Measurements from ENCODE around the gene PUM2.
A peak's percentile ranks its signal among the peaks of the same experiment; 100 is the strongest.
"Not testable (repeated sequence)": the region's sequence is repeated elsewhere in the genome, so short reads cannot be mapped to it uniquely, and the experiment has no call there.

PUM2 gene

DNA sequence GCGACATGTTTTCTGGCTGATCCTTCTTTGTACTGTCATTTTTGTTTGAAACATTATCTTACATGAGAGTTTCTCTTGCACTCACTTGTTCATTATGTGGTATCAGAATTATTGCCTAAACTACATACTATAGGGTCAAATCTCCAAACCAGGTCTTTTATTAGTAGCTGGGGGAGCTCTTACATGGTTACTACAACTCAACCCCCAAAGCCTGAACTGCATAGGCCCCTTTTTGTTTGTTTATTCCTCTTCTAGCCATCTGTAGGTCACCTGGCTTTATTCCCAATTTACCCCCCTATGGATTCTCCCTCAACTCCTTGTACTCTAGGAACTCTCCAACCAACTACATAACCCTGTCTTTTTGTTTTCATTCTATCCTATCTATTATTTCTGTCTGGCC lies 46.7 kb downstream of the PUM2 start:
- peaks cover 16% of the 10 kb centered on the region for H3K4me1 Mint-ChIP-seq (ENCODE audit: low read depth)
- no peak overlapping the region for H3K27ac Mint-ChIP-seq
- no peak overlapping the region for H3K4me3 Mint-ChIP-seq
- H3K36me3 Mint-ChIP-seq: peaks cover 5% of the 10 kb centered on the region
- no peaks in the 10 kb centered on the region for H3K27me3 Mint-ChIP-seq
- H3K9me3 Mint-ChIP-seq (ENCODE audit: low read depth): no peaks in the 10 kb centered on the region

- H3K9me3 Mint-ChIP-seq (ENCODE audit: low read depth): no peaks in the 10 kb centered on the region
- H3K27ac Mint-ChIP-seq: no peak overlapping the region
- H3K36me3 Mint-ChIP-seq: peaks cover 6% of the 10 kb centered on the region
- peaks cover 14% of the 10 kb centered on the region for H3K4me1 Mint-ChIP-seq (ENCODE audit: low read depth)
- H3K4me3 Mint-ChIP-seq: no peak overlapping the region
- H3K27me3 Mint-ChIP-seq: no peaks in the 10 kb centered on the region
These were observed 48.6 kb downstream of the PUM2 start for GRCh38 chr2:20302019-20302418.

GRCh38 chr2:20300656-20301055 lies 50.0 kb downstream of the PUM2 start:
- Mint-ChIP-seq H3K36me3 (peaks cover 3% of the 10 kb centered on the region), H3K27ac (peak overlapping the region; percentile 61), H3K4me1 (ENCODE audit: low read depth) (peaks cover 11% of the 10 kb centered on the region), H3K27me3 (no peaks in the 10 kb centered on the region), H3K4me3 (no peak overlapping the region), H3K9me3 (ENCODE audit: low read depth) (no peaks in the 10 kb centered on the region)

- H3K4me3 Mint-ChIP-seq: no peak overlapping the region
- peaks cover 3% of the 10 kb centered on the region for H3K36me3 Mint-ChIP-seq
- peaks cover 10% of the 10 kb centered on the region for H3K4me1 Mint-ChIP-seq (ENCODE audit: low read depth)
- no peaks in the 10 kb centered on the region for H3K27me3 Mint-ChIP-seq
- H3K9me3 Mint-ChIP-seq (ENCODE audit: low read depth): no peaks in the 10 kb centered on the region
- peak overlapping the region; percentile 58 for H3K27ac Mint-ChIP-seq
These were observed 51.5 kb downstream of the PUM2 start for GRCh38 chr2:20299113-20299512.

DNA sequence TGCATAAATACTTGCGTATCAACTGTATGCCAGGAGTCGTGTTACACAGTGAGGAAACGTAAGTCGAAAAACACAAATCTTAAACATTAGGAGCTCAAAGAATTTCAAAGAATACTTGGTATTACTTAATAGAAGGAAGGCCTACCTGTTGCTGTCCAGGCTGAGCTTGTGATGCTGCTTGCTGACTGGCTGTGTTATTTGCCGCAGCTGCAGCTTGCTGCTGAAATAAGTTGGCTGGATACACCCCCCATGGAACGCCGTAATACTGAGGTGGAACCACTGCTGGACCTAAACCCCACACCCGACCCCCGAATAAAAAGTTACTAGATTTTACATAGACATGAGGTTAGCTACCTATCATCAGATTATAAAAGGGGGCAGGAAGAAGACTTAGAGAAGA lies 56.4 kb downstream of the PUM2 start:
- no peak overlapping the region for H3K27ac Mint-ChIP-seq
- peaks cover 9% of the 10 kb centered on the region for H3K36me3 Mint-ChIP-seq
- no peaks in the 10 kb centered on the region for H3K9me3 Mint-ChIP-seq (ENCODE audit: low read depth)
- no peak overlapping the region for H3K4me3 Mint-ChIP-seq
- H3K27me3 Mint-ChIP-seq: no peaks in the 10 kb centered on the region
- H3K4me1 Mint-ChIP-seq (ENCODE audit: low read depth): peaks cover 14% of the 10 kb centered on the region

- no peaks in the 10 kb centered on the region for H3K27me3 Mint-ChIP-seq
- peaks cover 7% of the 10 kb centered on the region for H3K36me3 Mint-ChIP-seq
- H3K27ac Mint-ChIP-seq: no peak overlapping the region
- no peak overlapping the region for H3K4me3 Mint-ChIP-seq
- H3K4me1 Mint-ChIP-seq (ENCODE audit: low read depth): peaks cover 10% of the 10 kb centered on the region
- H3K9me3 Mint-ChIP-seq (ENCODE audit: low read depth): no peaks in the 10 kb centered on the region
These were observed 57.7 kb downstream of the PUM2 start for GRCh38 chr2:20292984-20293383.

DNA sequence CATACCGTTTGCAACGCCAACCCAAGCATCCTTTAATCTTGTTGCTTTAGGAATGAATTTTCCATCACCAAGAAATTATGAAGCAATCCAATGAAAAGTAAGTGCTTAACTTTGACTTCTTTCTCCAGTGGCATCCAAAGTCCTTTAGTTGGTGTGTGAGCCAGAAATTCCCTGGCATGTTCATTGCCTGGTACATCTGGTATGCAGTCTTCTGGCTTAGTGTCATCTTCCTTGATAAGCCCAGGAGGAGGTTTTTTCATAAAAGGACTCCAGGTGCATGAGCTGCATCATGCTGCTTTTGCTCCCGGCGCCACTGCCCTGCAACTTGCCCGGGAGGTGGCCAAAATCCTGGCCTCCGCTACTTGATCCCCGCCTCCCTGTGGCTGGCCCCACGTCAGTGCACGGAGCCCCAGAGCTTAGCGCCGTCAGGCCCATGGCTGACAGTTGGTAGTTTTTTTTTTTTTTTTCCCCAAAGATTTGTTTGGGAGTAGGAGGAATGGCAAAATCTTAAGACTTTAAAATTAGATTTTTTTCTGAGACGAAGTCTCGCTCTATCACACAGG lies 58.7 kb downstream of the PUM2 start:
- peaks cover 6% of the 10 kb centered on the region for H3K36me3 Mint-ChIP-seq
- no peaks in the 10 kb centered on the region for H3K9me3 Mint-ChIP-seq (ENCODE audit: low read depth)
- H3K4me1 Mint-ChIP-seq (ENCODE audit: low read depth): peaks cover 9% of the 10 kb centered on the region
- no peak overlapping the region for H3K4me3 Mint-ChIP-seq
- no peaks in the 10 kb centered on the region for H3K27me3 Mint-ChIP-seq
- peak overlapping the region; percentile 77 for H3K27ac Mint-ChIP-seq

GRCh38 chr2:20291106-20291564 lies 59.5 kb downstream of the PUM2 start:
- Mint-ChIP-seq H3K27ac (peak overlapping the region; percentile 77), H3K4me1 (ENCODE audit: low read depth) (peaks cover 9% of the 10 kb centered on the region), H3K9me3 (ENCODE audit: low read depth) (no peaks in the 10 kb centered on the region), H3K4me3 (no peak overlapping the region), H3K27me3 (no peaks in the 10 kb centered on the region), H3K36me3 (peaks cover 6% of the 10 kb centered on the region)

- H3K27me3 Mint-ChIP-seq: no peaks in the 10 kb centered on the region
- peaks cover 14% of the 10 kb centered on the region for H3K4me1 Mint-ChIP-seq (ENCODE audit: low read depth)
- peaks cover 6% of the 10 kb centered on the region for H3K36me3 Mint-ChIP-seq
- H3K4me3 Mint-ChIP-seq: no peak overlapping the region
- peak overlapping the region; percentile 46 for H3K27ac Mint-ChIP-seq
- H3K9me3 Mint-ChIP-seq (ENCODE audit: low read depth): no peaks in the 10 kb centered on the region
These were observed 61.9 kb downstream of the PUM2 start for GRCh38 chr2:20288642-20289340.

GRCh38 chr2:20282916-20283592 lies 67.6 kb downstream of the PUM2 start:
- Mint-ChIP-seq H3K36me3 (peaks cover 5% of the 10 kb centered on the region), H3K9me3 (ENCODE audit: low read depth) (no peaks in the 10 kb centered on the region), H3K4me1 (ENCODE audit: low read depth) (peaks cover 12% of the 10 kb centered on the region), H3K27me3 (no peaks in the 10 kb centered on the region), H3K27ac (no peak overlapping the region), H3K4me3 (no peak overlapping the region)

DNA sequence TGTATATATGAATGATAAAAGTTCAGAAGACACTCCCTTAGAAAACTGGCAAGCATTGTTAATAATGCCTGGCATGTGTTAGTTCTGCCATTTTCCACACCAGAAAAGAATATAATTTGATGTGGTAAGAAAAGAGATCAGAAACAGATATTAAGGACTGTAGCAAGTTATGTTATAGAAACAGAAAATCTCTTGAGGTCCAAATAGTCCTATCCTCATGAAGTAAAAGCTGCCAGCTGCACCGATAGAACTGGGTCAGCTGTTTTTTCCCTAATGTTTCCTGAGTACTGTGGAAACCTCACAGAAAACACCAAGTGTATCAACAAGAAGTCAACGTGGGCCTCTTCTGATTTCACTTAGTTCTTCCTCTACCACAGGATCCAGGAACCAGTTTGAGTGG lies 68.8 kb downstream of the PUM2 start:
- H3K36me3 Mint-ChIP-seq: peaks cover 5% of the 10 kb centered on the region
- no peaks in the 10 kb centered on the region for H3K27me3 Mint-ChIP-seq
- peaks cover 18% of the 10 kb centered on the region for H3K4me1 Mint-ChIP-seq (ENCODE audit: low read depth)
- H3K9me3 Mint-ChIP-seq (ENCODE audit: low read depth): no peaks in the 10 kb centered on the region
- no peak overlapping the region for H3K4me3 Mint-ChIP-seq
- no peak overlapping the region for H3K27ac Mint-ChIP-seq

DNA sequence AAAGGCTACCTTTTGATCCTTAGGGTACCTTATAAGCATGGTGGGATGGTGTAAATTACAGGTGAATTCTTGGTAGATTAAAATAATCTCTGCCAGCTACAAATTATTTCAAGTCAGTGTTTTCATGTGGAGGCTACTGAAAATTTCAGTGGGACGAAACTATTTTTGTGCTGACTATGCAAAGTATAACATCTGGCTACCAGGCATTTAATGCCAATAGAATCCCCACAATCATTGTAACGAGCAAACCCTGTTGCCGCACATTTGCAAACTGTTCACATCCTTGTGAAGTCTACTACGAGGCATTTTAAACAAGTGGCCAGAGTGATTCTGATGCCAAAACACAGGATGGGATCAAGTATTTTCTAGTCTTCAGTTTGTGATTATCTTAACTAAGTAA lies 77.6 kb downstream of the PUM2 start:
- Mint-ChIP-seq H3K4me3 (no peak overlapping the region), H3K4me1 (ENCODE audit: low read depth) (peaks cover 13% of the 10 kb centered on the region), H3K9me3 (ENCODE audit: low read depth) (no peaks in the 10 kb centered on the region), H3K36me3 (peaks cover 7% of the 10 kb centered on the region), H3K27ac (no peak overlapping the region), H3K27me3 (no peaks in the 10 kb centered on the region)

- H3K4me1 Mint-ChIP-seq (ENCODE audit: low read depth): peaks cover 13% of the 10 kb centered on the region
- not testable (repeated sequence) for H3K36me3 Mint-ChIP-seq; H3K27me3 Mint-ChIP-seq; H3K27ac Mint-ChIP-seq; H3K9me3 Mint-ChIP-seq (ENCODE audit: low read depth); H3K4me3 Mint-ChIP-seq
These were observed 82.3 kb downstream of the PUM2 start for GRCh38 chr2:20268317-20268716.

- Mint-ChIP-seq H3K4me3 (no peak overlapping the region), H3K36me3 (peaks cover 6% of the 10 kb centered on the region), H3K4me1 (ENCODE audit: low read depth) (peaks cover 13% of the 10 kb centered on the region), H3K9me3 (ENCODE audit: low read depth) (no peaks in the 10 kb centered on the region), H3K27me3 (no peaks in the 10 kb centered on the region), H3K27ac (peak overlapping the region; percentile 25)
These were observed 83.1 kb downstream of the PUM2 start for GRCh38 chr2:20267529-20267928.

- H3K27me3 Mint-ChIP-seq: no peaks in the 10 kb centered on the region
- no peak overlapping the region for H3K4me3 Mint-ChIP-seq
- H3K4me1 Mint-ChIP-seq (ENCODE audit: low read depth): peaks cover 13% of the 10 kb centered on the region
- no peaks in the 10 kb centered on the region for H3K9me3 Mint-ChIP-seq (ENCODE audit: low read depth)
- H3K27ac Mint-ChIP-seq: peak overlapping the region; percentile 29
- H3K36me3 Mint-ChIP-seq: peaks cover 6% of the 10 kb centered on the region
These were observed 86.0 kb downstream of the PUM2 start for GRCh38 chr2:20264629-20265028.

Data from activated naive CD8-positive, alpha-beta T cell (primary cell).